Measurements from ENCODE around the gene HIP1.
"Not testable (repeated sequence)": the region's sequence is repeated elsewhere in the genome, so short reads cannot be mapped to it uniquely, and the experiment has no call there.

The HIP1 gene

GRCh38 chr7:75721426-75721825 lies 17.3 kb downstream of the HIP1 start:
- no peaks in the 10 kb centered on the region for H3F3A ChIP-seq (ENCODE audit: insufficient read depth, low read length)
- no peaks in the 10 kb centered on the region for H3K4me1 ChIP-seq (ENCODE audit: insufficient read depth, low read length, severe bottlenecking)
- peaks cover 6% of the 10 kb centered on the region for H3K27me3 ChIP-seq (ENCODE audit: insufficient read depth, low read length)
- H3K79me2 ChIP-seq (ENCODE audit: insufficient read depth, low read length), result no peaks in the 10 kb centered on the region
- H3K27ac ChIP-seq (ENCODE audit: low read depth, low read length, poor library complexity, severe bottlenecking), result no peak overlapping the region
- H4K20me1 ChIP-seq (ENCODE audit: insufficient read depth, low read length), result no peaks in the 10 kb centered on the region
- no peak overlapping the region for H3K9ac ChIP-seq (ENCODE audit: low read length)
- TF ChIP-seq EZH2 (IDR thresholded peaks at IDR 0.05; ENCODE audit: borderline replicate concordance, low read length) (no peak), CTCF (IDR thresholded peaks at IDR 0.05; ENCODE audit: low read length) (no peak)
- no peak overlapping the region for H3K4me3 ChIP-seq (ENCODE audit: low read depth, low read length, poor library complexity, severe bottlenecking)
- no peaks in the 10 kb centered on the region for H3K9me3 ChIP-seq (ENCODE audit: low read length)
- H2AFZ ChIP-seq (ENCODE audit: low read length), result no peak overlapping the region
- no peaks in the 10 kb centered on the region for H3K36me3 ChIP-seq (ENCODE audit: insufficient read depth, low read length)
- no peaks in the 10 kb centered on the region for H3K9me2 ChIP-seq (ENCODE audit: low read depth, low read length)
- H3K4me2 ChIP-seq (ENCODE audit: low read length), result no peak overlapping the region

GRCh38 chr7:75719626-75720025 lies 19.1 kb downstream of the HIP1 start:
- Histone ChIP-seq H3K4me3 (ENCODE audit: low read depth, low read length, poor library complexity, severe bottlenecking) (no peak overlapping the region), H3K27me3 (ENCODE audit: insufficient read depth, low read length) (peaks cover 7% of the 10 kb centered on the region), H3F3A (ENCODE audit: insufficient read depth, low read length) (no peaks in the 10 kb centered on the region), H3K36me3 (ENCODE audit: insufficient read depth, low read length) (no peaks in the 10 kb centered on the region), H3K9me2 (ENCODE audit: low read depth, low read length) (no peaks in the 10 kb centered on the region), H2AFZ (ENCODE audit: low read length) (no peak overlapping the region), H4K20me1 (ENCODE audit: insufficient read depth, low read length) (no peaks in the 10 kb centered on the region), H3K4me2 (ENCODE audit: low read length) (no peak overlapping the region), H3K9ac (ENCODE audit: low read length) (no peak overlapping the region), H3K27ac (ENCODE audit: low read depth, low read length, poor library complexity, severe bottlenecking) (no peak overlapping the region), H3K79me2 (ENCODE audit: insufficient read depth, low read length) (no peaks in the 10 kb centered on the region), H3K4me1 (ENCODE audit: insufficient read depth, low read length, severe bottlenecking) (no peaks in the 10 kb centered on the region), H3K9me3 (ENCODE audit: low read length) (no peaks in the 10 kb centered on the region)
- TF ChIP-seq EZH2 (IDR thresholded peaks at IDR 0.05; ENCODE audit: borderline replicate concordance, low read length) (no peak), CTCF (IDR thresholded peaks at IDR 0.05; ENCODE audit: low read length) (no peak)

- Histone ChIP-seq H3K27me3 (ENCODE audit: insufficient read depth, low read length) (peaks cover 4% of the 10 kb centered on the region; the same call in 1 of the 2 replicates), H3K4me3 (ENCODE audit: low read depth, low read length, poor library complexity, severe bottlenecking) (no peak overlapping the region), H4K20me1 (ENCODE audit: insufficient read depth, low read length) (no peaks in the 10 kb centered on the region), H2AFZ (ENCODE audit: low read length) (no peak overlapping the region), H3K9ac (ENCODE audit: low read length) (no peak overlapping the region), H3K9me3 (ENCODE audit: low read length) (no peaks in the 10 kb centered on the region), H3K27ac (ENCODE audit: low read depth, low read length, poor library complexity, severe bottlenecking) (no peak overlapping the region), H3K36me3 (ENCODE audit: insufficient read depth, low read length) (no peaks in the 10 kb centered on the region), H3K4me2 (ENCODE audit: low read length) (no peak overlapping the region), H3K4me1 (ENCODE audit: insufficient read depth, low read length, severe bottlenecking) (no peaks in the 10 kb centered on the region), H3F3A (ENCODE audit: insufficient read depth, low read length) (no peaks in the 10 kb centered on the region), H3K79me2 (ENCODE audit: insufficient read depth, low read length) (no peaks in the 10 kb centered on the region), H3K9me2 (ENCODE audit: low read depth, low read length) (no peaks in the 10 kb centered on the region)
- TF ChIP-seq CTCF (IDR thresholded peaks at IDR 0.05; ENCODE audit: low read length) (no peak), EZH2 (IDR thresholded peaks at IDR 0.05; ENCODE audit: borderline replicate concordance, low read length) (no peak)
Measured at GRCh38 chr7:75718390-75719031, 20.2 kb downstream of the HIP1 start.

GRCh38 chr7:75717746-75718145 lies 21.0 kb downstream of the HIP1 start:
- not testable (repeated sequence) for H3K4me3 ChIP-seq (ENCODE audit: low read depth, low read length, poor library complexity, severe bottlenecking); H3F3A ChIP-seq (ENCODE audit: insufficient read depth, low read length); H2AFZ ChIP-seq (ENCODE audit: low read length); H4K20me1 ChIP-seq (ENCODE audit: insufficient read depth, low read length); H3K9me2 ChIP-seq (ENCODE audit: low read depth, low read length); H3K27me3 ChIP-seq (ENCODE audit: insufficient read depth, low read length); H3K36me3 ChIP-seq (ENCODE audit: insufficient read depth, low read length); H3K79me2 ChIP-seq (ENCODE audit: insufficient read depth, low read length); H3K9me3 ChIP-seq (ENCODE audit: low read length); H3K9ac ChIP-seq (ENCODE audit: low read length); H3K4me1 ChIP-seq (ENCODE audit: insufficient read depth, low read length, severe bottlenecking); H3K27ac ChIP-seq (ENCODE audit: low read depth, low read length, poor library complexity, severe bottlenecking); H3K4me2 ChIP-seq (ENCODE audit: low read length)
